ENCODE measurements around the gene HNRNPUL1.

Gene HNRNPUL1
- 43.8 to 205 (median 89.9) reads per million in 17 experiments for total RNA-seq

DNA sequence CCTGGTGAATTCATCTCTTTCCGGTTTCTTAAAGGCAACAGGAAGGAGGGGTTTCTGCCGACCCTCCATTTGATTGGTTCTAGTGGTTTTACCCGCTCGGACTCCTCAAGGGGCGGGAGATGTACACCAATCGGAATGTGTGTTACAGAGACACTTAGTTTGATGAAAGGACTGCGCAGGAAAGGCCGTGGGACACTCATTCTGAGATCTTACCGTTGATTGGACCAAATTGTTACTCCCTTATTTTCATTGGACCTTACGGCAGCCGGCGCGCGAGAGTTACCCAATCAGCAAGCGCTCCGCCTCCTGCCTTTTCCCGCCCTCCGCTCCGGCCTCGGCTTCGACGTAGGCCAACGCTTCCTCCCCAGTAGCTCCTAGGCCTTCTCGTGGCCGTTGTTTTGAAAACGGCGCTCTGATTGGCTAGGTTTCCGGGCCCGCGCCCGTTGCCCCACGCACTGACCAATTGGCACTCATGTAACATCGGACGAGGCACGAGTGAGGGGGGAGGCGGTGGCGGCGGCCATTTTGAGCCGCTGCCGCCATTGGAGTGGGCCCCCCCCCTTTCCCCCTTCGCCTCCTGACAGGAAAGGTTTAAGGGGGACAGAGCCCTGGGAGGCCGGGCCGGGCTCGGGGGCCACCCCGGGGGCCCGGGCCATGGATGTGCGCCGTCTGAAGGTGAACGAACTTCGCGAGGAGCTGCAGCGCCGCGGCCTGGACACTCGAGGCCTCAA is at the start of gene HNRNPUL1:
HNRNPUL1 (plus strand) TSS at position 523 of the 731 bp plus-strand sequence; CDS start at position 655, 132 bp downstream.
- peak; percentile 99 to 100 (median 100) for DNase-seq

DNA sequence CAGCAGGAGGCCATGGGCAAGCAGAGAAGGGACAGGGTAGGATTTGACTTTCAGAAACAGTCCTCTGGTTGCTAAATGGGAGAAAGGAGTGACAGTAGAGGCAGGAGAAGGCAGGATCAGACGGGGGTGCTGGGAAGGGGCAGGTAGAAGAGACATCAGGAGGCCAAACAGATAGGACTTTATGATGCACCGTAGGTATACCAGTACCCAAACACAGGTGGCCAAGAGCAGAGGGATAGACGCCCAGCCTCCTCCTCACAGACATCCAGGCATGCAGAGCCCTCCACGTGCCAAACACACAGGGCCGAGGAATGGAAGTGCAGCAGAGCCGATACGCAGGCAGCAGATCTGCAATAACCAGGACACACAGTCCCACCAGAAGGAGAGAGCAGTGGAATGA is 46.4 kb upstream of the HNRNPUL1 start:
- no peak for DNase-seq

DNA sequence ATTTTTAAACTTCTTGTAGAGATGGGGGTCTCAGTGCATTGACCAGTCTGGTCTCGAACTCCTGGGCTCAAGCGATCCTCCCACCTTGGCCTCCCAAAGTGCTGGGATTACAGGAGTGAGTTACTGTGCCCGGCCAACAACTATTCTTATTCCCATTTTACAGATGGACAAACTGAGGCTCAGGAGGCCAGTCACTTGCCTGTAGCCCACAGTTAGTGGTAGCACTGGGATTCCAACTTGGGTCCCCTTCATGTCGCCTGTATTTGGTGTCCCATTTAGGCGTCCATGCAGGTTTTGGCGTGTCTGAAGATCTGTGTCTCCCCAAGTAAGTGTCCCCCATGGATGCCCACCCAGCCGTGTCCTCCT is 45.9 kb upstream of the HNRNPUL1 start:
- DNase-seq: no peak

DNA sequence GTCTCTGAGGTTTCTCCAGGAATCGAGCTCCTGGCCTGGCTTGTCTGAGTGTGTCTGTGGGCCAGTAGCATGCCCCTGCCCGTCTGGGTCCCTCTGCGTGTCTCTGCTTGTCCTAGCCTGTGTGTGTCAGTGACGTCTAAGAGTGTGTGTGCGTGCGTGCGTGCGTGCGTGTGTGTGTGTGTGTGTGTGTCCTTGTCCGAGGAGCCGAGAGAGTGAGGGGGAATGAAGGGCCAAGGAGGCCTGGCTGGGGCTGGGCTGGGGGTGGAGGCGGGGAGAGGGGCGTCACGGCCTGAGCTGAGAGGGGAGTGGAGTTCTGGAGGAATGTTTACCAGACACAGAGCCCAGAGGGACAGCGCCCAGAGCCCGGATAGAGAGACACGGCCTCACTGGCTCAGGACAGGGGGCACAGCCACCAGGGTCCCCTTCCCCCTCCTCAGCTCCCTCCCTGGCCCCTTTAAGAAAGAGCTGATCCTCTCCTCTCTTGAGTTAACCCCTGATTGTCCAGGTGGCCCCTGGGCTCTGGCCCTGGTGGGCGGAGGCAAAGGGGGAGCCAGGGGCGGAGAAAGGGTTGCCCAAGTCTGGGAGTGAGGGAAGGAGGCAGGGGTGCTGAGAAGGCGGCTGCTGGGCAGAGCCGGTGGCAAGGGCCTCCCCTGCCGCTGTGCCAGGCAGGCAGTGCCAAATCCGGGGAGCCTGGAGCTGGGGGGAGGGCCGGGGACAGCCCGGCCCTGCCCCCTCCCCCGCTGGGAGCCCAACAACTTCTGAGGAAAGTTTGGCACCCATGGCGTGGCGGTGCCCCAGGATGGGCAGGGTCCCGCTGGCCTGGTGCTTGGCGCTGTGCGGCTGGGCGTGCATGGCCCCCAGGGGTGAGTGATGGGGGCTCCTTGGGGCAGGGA is 45.3 kb upstream of the HNRNPUL1 start, which contains the start of gene AXL:
AXL (plus strand) TSS at position 609 of the 893 bp plus-strand sequence; CDS start at position 779, 170 bp downstream.
- no peak for DNase-seq

DNA sequence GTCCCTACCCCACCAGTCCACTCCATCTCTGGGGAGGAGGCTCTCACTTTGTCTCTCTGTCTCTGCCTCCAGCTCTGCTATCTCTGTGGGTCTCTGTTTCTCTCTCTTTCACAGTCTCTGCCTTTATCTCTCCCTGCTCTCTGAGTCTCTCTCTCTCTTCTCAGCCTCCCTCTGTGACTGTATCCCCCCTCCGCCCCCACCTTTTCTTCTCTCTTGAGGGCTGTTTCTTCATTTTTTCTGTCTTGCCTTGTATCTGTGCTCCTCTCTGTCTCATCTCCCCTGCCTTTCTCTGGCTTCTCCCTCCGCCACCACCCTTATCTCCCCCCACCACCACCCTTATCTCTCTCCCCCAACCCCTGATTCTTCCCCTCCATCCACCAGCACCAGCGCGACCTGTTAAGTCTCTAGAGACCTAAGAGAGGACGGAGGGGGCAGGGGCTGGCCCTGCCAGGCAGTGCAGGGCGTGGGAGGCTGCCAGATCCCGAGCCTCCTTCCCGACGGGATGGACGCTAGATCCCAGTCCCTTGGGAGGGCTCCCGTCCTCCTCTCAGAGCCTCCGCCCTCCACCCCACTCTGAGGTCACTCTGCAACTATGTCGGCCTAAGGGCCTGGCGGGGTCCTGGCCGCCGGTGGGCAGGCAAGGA is 44.1 kb upstream of the HNRNPUL1 start:
- DNase-seq: no peak

DNA sequence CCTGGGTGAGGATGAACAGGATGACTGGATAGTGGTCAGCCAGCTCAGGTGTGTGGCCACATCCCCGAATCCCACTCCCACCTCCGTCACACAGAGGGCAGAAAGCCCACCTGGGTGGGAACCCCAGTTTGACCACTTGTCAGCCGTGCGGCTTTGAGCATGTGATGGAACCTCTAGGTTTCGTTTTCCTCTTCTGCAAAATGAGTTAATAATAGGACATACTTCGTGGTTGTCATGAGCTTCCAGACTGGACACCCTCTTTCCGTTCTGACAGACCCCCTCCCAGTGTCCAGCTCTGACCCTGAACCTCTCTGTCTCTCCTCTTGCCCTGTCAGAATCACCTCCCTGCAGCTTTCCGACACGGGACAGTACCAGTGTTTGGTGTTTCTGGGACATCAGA is 43.4 kb upstream of the HNRNPUL1 start:
- peak in 2 of 4 experiments; percentile 24 to 26 for DNase-seq

DNA sequence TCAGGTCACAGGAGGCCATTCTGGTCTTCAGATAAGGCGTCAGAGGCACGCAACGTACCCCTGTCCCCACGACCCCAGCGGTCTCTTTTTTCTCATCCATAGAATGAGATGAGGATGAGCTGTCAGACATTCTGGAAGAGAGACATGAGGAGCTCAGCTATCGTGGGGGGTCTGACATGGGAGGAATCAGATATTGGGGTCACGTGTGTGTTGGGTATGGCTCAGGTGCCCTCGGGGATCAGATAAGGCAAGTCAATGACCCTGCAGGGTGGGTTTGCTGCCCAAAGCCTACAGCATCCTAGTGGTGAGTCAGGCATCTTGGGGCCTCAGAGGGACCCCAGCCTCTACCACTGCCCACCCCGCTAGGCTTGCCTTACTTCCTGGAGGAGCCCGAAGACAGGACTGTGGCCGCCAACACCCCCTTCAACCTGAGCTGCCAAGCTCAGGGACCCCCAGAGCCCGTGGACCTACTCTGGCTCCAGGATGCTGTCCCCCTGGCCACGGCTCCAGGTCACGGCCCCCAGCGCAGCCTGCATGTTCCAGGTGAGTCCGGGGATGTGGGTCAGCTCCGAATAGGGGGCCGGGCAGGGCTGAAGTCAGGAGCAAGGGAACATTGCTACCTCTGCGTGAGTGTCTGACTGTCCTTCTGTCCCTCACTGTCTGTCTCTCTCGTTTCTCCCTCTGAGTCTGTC is 42.5 kb upstream of the HNRNPUL1 start:
- DNase-seq: no peak

DNA sequence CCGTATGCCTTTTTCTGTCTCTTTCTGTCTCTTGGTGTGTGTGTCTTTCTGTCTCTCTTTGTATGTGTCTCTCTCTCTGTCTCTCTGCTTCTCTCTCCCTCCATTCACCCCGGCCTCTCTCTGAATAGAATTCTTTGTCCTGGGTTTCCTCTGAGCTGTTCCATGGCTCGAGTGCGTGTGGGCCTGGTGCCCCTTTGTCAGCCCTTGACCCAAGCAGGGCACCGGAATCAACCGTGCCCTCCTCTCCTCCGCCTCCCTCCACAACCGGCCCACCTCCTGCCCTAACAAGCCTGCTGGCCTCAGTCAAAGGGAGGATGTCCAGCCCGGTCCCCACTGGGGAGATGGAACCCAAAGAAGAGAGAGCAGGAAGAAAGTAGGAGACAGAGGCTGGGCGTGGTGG is 41.9 kb upstream of the HNRNPUL1 start:
- no peak for DNase-seq

DNA sequence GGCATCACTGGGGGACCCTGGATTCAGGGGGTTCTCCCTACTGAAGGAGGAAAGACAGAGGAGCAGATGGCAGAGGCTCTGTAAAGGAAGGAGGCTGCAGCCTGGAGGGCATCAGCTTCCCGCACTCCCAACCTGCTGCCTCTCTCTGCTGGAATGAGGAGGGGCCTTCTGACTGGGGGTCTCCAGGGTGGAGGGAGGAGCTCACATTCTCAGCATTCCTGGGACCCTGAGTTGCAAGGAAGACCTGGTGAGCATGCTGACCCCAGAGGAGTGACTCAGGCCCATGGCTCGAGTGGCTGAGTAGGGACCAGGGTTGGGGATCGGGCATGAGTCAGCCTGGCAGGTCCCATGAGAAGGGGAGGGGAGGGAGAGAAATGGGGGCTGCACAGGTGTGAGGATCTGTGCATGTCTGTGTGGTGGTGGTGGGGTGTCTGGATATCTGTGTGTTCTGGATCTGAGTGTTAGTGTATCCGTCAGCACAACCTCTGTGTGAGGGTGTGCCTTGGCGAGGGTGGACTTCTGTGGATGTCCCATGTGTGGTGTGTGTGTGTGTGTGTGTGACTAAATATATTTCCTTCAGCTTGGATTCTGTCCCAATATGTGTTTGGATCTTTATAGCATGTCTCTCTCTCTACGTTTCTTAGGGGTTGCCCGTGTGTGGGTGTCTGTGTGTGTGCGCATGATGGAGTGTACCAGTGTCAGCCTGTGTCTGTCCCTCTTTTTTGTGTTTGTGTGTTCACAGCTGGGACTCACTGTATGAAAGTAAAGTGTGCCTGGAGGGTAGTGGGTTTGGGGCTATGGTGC is 40.5 kb upstream of the HNRNPUL1 start:
- no peak for DNase-seq

DNA sequence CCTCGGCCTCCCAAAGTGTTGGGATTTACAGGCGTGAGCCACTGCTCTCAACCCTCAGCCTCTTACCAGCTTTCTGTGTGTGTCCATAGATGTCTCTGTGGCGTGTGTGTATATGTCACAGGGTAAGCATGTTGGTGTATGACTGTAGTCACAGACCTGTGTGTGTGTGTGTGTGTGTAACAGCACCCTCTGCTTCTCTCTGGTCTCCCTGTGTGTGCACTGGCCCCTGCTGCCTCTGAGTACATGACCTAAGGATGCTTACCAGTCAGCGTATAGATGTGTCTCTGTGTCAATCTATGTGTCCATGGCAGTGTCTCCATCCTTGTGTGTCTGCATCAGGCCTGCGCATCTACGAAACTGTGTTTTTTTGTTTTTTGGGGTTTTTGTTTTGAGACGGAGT is 39.5 kb upstream of the HNRNPUL1 start:
- no peak for DNase-seq

DNA sequence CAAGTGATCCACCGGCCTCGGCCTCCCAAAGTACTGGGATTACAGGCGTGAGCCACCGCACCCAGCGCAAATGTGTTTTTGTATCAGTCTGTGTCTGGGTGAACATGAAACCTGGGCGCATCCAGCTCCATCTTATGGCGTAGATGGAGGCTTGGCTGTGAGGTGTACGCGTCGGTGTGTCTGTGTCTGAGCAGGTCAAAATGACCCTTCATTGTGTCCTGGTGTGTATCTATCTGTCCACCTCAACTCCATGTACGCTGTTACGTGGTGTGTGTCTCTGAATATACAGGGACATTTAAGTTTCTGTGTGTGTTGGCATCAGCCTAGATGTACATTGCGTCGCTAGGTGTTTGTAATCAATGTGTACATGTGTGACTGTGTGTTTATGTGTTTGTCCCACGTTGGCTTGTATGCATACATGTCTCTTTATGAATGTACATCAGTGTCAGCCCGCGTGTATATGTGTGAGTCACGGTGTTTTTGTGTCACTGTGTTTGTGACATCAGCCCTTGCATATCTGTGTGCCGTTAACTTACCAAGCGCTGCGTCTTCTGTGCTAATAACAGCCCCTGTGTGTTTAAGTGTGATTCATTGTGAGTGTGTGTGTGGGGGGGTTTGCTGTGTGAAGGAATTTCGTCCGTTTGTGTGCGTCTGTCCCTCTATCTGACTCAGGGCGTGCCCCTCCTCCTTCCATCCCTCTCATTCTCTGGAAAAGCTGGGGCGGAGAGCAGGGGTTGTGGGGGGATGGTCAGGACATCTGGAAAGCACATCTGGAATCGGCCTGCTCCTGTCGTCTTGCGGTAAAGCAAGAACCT is 38.7 kb upstream of the HNRNPUL1 start:
- peak; percentile 48 to 87 (median 60) for DNase-seq

DNA sequence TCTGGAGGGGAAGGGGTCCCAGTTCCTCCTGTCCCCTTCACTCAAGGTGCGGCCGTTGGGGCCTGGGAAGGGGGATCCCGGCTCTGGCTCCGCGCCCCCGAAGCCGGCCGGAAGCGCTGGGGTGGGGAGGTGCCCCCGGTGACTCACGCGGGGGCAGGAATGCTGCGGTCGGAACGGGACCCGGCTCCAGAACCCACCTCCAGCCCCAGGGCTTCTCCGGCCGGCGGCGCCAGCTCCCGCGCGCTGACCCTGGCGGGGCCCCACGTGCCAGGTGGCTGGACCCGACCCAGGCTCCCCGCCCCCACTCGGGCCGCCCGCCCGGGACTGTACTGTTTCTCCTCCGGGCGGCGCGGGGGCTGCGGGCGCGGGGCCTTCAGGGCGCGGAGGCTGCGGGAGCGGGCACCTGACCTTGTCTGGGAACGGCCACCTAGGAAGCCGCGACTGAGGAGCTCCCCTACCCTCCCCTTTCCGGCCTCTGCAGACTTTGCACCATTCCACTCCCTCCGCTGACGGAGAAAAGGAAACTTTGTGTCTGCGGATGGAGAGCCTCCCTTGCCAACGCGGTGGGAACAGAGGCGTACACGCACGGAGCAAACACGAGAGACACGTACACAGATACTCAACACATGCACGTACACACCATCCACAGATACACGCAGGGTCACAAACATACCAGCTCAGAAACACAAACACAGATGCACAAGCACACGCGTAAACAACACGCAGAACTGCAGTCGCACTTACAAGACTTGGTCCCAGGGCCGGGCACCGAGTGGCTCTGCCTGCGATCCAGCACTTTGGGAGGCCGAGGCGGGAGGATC is 37.9 kb upstream of the HNRNPUL1 start:
- DNase-seq: peak in 3 of 4 experiments; percentile 44 to 62 (median 51)

DNA sequence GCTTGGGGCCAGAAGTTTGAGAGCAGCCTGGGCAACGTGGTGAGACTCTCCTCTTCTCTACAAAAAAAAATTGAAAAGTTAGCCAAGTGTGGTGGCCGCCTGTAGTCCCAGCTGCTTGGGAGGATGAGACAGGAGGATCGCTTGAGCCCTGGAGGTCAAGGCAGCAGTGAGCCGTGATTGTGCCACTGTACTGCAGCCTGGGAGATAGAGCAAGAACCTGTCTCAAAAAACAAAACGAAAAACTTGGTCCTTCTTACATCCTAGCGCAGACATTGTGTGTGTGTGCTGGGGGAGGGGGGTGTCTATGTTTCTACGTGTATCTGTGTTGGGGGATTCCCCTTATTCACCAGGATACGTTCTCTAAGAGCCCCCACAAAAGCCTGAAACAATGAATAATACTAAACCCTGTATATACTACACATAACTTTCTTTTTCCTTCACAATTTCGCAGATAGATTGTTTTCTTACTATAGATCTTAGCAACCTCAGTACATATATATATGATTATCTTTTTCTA is 37.2 kb upstream of the HNRNPUL1 start:
- no peak for DNase-seq

DNA sequence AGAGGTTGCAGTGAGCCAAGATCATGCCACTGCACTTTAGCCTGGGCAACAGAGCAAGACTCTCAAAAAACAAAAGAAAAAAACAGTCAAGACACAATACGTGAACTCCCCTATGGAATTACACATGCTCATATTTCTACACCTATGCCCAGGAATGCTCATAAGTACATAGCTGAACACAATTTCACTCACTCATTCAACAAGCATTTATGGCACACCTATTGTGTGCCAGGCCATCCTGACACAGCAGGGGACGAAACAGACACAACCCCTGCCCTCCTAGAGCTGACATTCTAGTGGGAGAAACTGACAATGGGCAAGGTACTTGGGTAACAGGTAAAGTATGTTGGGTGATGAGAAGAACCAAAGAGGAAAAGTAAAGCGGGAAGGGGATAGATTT is 35.7 kb upstream of the HNRNPUL1 start:
- no peak for DNase-seq

DNA sequence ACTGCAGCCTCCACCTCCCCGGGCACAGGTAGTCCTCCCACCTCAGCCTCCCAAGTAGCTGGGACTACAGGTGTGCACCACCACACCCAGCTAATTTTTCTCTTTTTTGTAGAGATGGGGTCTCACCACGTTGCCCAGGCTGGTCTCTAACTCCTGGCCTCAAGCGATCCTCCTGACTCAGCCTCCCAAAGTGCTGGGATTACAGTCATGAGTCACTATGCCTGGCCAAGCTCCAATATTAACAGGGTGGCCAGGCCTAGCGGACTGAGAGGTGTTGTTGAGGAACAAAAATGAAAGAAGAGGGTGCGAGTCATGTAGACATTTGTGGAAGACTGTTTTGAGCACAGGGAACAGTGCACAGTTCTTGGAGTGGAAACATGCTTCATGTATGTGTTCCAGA is 34.8 kb upstream of the HNRNPUL1 start:
- peak in 1 of 4 experiments; percentile 45 for DNase-seq

DNA sequence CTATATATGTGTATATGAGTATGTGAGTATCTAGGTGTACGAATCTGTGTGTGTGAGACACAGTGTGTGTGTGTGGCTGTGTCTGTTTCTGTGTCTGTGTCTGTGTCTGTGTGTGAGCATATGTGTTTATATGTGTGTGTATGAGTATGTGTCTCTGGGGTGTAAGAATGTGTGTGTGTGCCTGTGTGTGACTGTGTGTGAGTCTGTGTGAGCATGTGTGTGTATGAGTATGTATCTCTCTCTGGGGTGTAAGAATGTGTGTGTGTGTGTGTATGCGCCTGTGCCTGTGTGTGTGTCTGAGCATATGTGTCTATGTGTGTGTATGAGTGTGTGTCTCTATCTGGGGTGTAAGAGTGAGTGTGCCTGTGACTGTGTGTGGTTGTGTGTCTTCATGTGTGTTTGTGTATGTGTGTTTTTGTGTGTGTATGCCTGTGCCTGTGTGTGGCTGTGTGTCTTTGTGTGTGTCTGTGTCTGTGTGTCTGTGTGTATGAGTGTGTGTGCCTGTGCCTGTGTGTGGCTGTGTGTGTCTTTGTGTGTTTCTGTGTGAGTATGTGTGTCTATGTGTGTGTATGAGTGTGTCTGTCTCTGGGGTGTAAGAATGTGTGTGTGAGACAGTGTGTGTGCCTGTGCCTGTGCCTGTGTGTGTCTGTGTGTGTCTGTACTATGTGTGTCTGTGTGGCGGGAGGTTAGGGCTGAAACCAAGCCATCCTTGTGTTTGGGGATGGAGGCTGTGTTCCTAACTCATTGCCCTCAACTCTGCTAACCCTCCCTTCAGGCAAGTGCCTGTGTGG is 33.9 kb upstream of the HNRNPUL1 start:
- DNase-seq: no peak

DNA sequence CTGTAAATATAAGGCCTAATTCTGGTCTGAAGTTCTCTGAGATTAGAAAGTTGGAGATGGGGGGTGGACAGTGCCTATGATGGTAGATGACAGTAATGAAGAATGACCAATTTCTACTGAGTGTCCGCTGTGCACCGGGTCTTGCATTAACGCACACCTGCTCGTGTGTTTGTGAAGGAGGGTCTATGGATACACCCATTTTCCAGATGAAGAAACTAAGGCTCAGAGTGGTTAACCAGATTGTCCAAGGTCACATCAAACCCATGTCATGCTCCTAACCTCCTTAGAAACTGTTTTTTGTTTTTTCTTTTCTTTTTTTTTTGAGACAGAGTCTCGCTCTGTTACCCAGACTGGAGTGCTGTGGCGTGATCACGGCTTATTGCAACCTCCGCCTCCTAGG is 31.5 kb upstream of the HNRNPUL1 start:
- no peak for DNase-seq

DNA sequence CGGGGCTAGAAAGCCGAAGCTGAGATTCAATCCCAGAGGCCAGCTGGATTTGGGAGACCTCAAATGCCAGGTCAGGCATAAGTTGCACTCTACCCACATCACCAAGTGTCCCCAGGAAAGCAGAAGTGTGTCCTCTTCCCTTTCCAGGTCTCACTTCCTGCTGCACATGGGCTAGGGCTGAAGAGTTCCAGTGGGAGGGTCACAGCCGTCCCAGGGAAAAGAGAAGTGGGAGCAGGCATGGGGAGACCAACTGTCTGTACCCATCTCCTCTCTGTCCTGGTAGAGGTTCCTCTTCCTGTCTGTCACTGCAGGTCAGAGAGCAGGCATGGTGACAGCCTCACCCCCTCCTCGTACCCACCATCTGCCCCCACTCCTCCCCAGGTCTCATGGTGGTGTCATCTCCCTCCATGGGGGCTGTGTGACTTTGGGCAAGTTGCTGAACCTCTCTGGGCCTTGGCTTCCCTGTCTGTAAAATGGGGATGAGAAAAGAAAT is 30.4 kb upstream of the HNRNPUL1 start:
- DNase-seq: peak; percentile 92 to 98 (median 94)
